ENCODE measurements around the gene OGFOD3.

Gene OGFOD3

DNA sequence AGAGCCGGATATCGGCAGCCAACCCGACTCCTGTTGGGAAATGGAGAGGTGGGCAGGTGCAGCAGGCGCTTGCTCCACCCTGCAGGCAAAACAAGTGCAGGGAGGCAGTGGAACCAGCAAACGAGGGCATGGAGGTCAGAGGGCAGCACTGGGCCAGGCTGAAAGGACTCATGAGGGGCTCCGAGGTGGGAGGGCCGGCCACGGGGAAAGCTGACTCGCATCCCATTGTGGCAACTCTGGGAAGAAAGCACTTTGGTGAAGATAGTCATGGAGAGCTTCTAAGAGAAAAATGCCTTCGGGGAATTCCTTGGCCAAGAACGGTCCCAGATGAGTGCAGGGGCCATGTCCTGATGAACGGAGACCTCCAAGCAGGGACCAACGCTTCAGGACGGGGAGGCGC lies 27.7 kb upstream of the OGFOD3 start:
- DNase-seq, result no peak

DNA sequence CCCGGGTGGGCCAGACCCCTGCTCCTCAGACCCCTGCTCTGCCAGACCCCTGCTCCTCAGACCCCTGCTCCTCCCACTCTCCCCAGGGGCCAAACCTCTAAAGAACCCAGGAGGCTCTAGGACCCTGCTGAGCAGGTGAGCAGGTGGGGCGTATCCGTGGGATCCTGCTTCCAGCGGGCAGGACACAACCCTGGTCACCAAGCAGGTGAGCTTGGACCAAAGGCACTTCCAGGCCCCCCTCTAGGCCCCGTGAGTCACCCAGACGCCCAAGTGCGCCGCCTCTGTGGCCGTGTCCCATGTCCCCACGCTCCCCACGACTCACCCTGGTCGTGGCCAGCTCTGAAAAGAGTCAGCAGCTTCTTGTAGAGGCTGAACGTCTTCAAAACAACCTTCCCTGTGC lies 27.2 kb upstream of the OGFOD3 start:
- DNase-seq, result no peak

DNA sequence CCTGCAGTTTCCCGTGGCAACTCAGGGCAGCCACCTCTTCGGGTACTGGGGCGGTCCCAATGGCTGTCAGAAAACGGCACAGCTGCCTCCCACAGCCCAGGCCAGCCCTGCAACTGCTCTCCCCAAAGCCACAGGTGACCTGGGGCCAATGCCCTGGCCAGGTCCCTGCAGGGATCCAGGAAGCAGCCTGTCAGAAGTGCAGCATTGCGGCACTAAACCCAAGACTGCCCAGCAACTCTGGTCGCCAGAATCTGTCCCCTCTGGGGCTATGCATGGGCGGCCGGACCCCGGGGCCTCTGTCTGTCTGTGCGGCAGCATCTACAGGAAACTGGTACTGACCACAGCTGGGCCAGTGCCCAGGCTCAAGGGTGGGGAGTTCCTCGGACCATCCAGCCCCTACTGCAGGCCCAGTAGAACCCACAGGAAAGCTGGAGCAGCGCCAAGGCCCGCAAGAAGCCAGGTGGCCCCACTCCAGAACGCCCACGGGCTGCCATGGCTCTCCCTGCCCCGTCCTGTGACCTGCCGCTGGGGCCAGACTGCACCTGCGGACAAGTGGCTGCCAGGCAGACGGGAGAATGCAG lies 26.6 kb upstream of the OGFOD3 start:
- no peak for DNase-seq

DNA sequence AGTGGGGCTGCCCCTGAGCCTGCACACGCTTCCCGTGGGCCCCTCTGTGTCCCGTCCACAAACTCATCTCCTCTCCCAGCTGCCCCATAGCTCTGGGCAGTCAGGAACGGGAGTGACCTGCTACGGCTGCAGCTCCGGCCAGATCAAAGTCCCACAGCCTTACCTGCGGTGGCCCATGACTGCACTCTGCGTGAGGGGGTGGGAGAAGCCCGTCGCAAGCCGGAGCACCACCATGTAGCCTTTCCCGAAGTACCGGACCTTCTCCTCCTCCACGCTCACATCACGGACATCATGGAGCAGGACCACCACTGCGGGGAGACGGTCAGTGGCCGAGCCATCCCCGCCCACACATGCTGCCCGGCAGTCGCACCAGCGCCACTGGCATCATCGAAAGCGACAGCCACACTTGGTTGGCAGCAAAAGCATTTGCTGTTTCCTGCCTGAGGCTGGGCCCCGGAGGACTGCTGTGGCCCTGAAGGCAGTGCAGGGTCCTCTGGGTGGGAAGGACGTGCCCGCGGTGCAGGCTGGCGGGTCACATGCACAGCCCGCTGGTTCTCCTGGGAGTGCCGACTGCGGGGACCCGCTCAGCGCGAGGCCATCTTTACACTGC lies 26.0 kb upstream of the OGFOD3 start:
- no peak for DNase-seq

DNA sequence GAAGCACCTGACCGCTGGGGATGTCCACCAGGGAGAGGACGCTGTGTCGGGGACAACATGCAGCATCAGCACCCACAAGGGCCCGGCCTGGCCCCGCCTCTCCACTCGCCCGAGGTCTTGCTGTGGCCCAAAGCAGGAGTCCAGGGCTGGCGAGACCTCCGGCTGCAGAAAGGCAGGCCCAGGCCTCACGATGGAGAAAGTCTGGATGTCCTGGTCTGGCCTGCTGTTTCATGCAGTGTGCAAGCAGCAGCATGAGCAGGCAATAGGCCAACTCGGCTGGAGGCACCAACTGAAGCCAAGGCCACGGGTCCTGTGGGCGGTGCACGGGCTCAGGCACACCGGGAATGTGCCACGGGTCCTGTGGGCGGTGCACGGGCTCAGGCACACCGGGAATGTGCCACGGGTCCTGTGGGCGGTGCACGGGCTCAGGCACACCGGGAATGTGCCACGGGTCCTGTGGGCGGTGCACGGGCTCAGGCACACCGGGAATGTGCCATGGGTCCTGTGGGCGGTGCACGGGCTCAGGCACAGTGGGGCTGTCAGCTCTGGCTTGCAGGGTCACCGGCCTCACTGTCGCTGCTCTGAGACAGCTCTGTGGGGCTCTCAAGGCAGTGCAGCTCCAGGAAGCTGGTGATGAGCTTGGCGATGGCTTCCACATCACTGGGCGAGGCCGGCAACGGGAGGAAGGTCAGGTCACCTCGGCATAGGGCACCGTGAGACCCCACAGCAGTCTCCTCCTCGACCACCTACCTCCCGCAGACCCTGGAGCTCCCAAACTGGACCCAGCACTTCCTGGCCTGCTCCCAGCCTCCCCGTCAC lies 25.3 kb upstream of the OGFOD3 start:
- DNase-seq, result no peak

DNA sequence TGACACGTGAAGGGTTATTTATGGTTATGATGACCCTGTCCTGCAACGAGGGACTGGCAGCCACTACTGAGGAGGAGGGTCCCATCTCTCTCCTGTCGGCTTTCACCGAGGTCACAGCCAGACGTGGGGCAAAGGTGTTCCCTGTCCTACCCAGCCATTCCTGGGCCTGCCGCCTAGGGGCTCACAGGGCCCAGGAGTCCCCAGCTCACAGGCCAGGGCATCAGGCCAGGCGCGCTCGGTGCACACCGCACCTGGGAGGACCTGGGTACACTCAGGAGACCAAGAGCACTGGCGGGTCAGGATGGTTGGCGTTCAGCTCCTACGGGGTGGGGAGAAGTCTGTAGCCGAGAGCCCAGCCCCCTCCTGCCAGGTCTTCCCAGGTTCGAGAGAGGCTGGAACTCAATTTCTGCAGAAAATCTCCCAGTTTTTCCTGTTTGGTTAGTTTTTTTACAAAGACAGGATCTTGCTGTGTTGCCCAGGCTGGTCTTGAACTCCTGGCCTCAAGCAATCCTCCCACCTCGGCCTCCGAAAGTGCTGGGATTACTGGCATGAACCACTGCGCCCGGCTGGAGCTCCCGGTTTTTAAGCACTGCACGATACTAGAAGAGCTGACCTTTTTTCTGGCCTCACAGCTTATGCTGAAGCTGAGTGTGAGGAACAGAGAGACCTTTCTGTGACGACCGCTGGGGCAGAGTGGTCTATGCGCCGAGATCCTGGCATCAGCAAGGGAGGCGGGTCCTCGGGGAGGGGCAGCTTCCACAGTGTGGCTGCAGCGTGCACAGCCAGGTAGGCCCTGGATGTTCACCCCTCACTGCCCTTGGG lies 24.5 kb upstream of the OGFOD3 start:
- no peak for DNase-seq

DNA sequence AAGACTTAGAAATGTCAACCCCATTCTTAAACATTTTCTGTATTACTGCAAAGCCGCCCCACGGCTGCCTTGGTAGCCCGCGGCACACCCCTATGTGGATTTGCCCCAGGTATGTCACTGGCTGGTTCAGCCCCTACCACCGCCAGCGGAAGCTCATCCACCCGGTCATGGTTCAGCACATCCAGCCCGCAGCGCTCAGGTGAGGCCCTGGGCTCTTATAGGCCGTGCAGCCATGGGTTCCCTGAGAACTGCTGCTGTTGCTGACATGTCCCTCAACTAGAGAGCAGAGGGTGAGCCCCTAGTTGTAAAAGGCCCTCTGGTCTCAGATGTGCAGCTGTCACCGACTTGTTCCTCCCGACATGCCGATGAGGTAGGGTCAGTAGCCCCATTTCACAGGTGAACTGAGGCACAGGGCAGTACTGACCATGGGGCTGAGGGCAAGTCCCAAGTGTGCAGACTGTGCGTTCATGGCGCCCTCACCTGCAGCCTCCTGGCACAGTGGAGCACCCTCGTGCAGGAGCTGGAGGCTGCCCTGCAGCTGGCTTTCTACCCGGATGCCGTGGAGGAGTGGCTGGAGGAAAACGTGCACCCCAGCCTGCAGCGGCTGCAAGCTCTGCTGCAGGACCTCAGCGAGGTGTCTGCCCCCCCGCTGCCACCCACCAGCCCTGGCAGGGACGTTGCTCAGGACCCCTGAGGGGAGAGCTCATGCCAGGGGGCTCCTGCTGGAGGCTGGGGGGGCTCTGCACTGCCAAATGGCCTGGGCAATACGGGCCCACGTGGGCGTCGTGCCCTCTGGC lies 23.5 kb upstream of the OGFOD3 start:
- peak; percentile 36 for DNase-seq

DNA sequence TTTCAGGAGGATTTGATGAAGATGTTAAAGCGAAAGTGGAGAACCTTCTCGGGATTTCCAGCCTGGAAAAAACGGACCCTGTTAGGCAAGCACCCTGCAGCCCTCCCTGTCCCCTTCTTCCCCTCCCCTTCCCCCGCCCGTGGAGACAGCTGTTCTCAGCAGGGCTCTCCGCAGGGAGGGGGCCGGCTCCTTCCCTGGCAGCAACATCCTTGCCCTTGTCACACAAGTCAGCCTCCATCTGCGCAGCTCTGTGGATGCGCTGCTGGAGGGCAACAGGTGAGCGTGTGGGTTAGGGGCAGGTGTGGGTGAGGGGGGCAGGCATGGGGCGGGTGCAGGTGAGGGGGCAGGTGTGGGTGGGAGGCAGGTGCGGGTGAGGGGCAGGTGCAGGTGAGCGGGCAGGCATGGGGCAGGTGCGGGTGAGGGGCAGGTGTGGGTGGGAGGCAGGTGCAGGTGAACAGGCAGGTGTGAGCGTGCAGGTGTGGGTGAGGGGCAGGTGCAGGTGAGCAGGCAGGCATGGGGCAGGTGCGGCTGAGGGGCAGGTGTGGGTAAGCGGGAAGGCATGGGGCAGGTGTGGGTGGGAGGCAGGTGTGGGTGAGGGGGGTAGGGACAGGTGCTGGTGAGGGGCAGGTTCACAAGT lies 22.7 kb upstream of the OGFOD3 start:
- peak; percentile 92 for DNase-seq

DNA sequence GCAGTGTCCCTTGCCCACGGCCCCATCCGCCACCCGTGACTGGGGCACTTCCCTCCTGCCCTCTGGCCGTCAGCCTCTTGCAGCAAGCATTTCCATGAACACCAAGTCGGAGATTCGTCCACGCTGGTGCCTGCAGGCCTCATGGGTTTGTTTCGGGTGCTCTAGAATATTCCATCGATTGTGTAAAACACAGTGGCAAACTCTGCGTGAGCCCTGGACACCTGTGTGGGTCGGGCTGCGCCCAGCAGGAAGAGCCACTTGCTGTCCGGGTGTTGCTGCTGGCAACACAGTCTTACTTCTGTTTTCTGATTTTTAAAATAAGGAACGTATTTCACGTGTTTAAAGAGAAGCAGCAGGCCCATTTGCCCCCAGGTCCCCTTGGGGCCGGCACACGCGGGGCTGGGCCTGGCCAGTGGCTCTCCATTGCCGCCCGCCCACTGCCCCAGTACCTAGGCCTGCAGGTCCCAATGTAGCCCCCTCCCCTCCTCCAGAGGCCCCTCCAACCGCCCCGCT lies 22.1 kb upstream of the OGFOD3 start:
- no peak for DNase-seq

DNA sequence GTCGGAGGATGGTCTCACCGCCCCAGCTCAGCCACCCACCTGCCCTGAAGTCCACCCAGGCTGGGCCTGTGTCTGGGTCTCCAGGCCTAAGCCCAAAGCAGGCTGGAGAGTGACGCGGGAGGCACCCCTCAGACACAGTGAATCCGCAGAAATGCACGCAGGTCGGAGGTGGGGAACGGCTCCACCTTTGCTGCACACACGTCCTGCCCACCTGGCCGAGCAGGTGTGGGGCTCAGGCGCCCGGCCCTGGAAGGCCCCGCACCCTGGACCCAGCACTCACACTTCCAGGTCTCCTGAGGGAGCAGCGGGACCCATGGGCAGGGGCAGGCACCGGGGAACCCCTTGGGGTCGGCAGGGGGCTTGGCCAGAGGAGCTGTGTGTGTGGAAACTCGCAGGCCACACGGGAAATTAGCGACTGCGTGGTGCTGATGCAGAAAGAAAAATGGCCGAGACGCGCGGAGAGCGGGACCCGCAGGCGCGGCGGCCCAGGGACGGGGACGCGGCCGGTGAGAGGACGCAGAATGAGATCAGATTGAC lies 21.5 kb upstream of the OGFOD3 start:
- no peak for DNase-seq

DNA sequence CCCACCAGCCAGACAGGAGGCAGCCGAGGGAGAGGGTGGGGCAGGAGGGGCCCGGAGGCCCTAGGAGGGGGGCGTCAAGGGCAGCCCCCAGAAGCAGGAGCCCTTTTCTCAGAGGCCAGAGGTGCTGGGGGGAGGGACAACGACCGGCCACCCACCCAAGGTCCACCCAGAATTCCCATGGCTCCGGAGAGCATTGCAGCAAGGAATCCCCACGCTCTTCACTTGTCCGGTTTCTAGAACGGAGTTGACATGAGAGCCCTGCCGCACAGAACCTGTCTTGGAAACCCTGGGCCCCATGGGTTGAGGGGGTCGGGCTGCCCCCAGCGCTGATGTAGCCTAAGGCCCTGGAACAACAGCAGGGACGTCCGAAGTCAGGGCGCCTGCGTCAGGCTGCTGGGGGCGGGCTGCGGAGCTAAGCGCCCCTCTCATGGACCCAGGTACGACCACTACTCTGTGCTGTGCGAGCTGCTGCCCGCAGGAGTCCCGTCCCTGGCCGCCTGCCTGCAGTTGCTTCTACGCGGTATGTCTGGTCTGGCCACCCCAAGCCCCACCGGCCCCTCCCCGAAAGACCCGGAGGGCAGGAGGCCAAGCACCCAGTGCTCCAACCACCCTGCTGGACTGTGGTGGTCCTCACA lies 20.9 kb upstream of the OGFOD3 start:
- no peak for DNase-seq

DNA sequence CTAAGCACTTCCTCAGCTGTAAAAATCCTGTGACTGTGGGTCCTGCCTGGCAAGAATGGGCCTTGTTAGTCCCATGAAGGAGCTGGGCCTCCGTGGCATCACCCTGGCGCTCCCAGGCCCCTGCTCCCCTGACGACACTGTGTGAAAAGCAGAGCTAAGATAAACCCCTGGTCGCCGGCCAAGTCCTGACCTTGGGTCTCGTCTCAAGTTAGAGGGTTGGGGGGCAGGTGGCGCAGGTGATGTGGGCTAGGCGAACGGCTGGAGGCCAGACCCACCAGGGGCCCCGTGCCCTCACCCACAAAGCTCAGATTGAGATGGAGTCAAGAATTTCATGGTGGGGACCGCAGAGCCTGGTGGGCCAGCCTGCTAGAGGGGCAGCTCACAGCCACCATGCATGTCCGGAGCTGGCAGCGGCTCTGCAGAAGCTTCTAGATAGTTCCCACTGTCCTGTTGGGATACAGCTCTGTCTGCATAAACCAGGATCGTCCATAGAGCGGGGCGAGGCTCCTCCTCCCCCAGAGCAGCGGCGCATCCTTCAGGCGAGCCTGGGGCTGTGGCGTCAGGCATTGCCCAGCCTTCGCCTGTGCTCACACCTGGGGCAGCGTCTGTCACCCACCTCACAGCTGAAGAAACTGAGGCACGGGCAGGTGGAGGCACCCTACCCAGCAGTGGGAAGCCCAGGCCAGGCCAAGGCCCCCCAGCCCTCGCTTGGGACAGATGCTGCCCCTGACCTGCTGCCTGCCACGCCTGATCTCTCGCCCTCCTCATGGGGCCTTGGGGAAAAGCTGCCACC lies 20.2 kb upstream of the OGFOD3 start:
- DNase-seq, result no peak

DNA sequence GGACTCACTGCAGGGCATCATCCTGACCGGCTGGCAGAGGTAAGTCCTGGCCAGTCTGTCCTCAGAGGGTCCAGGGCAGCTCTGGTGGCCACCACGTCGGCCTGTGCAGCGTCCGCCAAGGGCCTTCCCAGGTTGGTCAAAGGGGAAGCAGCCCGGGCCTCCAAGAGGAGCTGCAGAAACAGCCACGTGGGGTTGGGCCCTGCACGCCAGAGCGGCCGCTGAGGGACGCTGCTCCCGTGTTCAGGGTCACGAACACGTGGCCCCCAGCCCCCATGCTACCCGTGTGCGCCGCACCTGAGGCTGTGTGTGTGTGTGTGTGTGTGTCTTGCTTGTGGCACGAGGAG lies 18.9 kb upstream of the OGFOD3 start:
- no peak for DNase-seq

DNA sequence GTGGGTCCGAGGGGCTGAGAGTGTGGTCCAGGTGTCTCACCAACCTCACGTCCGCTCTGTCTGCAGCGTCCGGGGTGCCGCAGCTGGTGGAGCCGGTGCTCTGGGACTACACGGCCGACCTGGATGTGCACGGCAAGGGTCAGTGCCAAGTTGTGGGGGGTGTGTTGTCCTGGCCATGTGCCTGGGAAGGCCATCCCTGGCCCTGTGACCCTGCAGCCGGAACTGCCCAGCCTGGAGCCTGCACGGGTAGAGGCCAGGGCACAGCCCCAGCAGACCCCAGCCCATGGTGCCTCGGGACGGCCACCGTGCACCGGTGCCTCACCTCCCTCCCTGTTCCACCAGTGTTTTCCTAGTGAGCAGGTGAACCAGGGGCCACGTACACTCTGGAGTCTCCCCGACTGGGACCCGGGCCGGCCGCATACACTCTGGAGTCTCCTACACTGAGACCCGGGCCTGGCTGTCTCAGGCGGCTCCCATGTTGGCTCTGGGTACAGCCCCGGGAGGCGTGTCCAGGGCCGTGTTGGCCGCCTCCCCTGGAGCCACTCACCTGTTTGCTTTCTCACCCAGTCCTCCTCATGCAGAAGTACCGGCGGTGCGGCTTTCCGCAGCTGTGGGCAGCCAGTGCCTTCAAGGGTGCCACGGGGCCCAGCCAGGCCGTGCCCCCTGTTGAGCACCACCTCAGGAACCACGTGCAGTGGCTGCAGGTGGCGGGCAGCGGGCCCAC lies 18.4 kb upstream of the OGFOD3 start:
- DNase-seq, result no peak

DNA sequence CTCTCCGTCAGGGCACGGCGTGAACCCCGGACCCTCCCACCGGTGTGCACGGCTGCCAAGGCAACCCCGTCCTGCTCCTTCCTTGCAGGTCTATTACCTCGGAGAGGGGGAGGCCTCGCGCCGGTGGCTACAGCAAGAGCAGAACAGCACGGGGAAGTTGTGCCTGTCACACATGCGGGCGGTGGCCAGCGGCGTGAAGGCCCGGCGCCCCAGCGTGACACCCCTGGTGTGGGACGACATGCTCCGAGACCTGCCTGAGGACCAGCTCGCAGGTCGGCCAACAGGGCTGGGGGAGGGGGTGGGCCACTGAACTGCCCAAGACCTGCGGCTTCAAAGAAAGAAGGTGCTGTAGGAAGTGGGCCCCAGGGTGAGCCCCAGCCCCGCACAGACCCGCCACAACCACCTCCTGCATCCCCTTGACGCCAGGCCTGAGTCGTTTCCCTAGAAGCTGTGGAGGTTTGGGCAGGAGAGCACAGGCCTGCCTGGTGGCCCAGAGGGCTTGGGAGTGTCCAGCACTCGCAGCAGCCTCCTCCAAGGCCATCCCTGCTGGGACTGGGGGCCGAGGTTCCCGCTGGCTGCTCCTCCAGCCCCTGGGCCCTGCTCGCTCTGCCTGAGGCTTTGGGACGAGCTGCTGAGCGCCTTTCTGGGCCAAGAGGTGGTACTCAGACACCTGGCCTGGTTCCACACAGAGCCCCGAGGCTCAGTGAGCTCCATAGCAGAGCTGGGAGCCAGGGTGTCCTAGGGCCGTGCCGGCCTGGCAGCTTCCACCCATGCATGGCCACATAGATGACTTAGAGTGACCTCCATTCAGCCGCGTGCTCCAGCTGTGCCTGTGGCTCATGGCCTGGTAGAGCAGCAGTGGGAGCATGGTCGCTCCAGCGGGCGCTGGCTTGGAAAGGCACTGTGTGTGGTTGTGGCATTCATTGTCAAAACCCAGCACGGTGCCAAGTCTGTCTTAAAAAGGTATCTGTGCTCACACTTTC lies 17.5 kb upstream of the OGFOD3 start:
- no peak for DNase-seq

DNA sequence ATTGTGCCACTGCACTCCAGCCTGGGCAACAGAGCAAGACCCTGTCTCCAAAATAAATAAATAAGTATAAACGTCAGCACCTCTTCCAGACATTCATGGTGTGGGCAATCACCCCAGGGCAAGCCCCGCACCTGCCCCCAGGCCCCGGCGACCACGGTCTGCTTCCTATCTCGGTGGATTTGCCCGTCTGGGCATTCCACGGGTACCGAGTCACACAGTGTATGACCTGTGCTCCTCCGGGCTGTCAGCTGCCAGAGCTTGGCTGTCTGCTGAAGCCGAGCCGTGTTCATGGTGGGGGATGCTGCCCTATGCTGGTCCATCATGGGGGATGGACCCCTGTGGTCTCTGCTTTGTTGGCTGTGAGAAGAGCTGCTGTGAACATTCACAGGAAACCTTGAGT lies 16.7 kb upstream of the OGFOD3 start:
- DNase-seq, result no peak

DNA sequence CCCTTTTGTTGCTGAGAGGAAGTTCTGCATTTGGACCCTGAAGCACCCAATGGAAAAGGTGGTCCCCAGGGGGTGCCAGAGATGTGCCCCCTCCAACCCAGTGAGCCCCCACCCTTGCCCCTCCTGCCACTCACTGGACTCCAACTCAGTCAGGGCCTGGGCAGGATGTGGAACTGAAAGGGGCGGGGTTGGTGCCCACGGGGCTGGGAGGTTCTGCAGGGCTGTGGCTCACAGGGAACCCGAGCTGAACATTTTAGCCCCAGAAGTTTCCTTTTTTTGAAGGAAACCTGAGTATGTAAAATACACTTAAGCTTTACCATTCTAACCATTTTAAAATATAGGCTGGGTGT lies 15.8 kb upstream of the OGFOD3 start:
- no peak for DNase-seq

DNA sequence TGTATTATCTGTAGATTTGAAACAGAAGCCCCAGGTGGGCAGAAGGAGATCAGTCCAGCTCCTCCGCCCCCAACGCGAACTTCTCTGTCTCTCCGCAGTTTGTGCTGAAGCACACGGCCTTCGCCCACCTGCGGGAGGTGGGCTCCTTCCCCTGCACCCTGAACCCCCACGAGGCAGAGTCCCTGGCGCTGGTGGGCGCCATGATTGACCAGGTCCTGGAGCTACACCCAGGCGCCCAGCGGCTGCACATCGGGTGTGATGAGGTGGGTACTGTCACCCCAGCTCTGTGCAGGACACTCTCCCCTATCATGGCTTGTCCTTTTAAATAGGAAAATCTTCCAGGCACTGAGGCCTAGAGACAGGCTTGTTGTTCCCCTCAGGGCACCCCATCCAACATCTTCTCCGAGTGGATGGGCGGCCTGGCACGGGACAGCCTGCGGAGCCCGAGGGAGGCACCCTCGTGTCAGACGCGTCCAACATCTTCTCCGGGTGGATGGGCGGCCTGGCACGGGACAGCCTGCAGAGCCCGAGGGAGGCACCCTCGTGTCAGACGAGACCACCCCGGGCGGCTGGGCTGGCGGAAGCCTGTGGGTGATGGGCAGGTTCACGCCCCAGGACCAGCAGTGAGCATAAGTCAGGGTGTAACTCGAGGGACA lies 15.3 kb upstream of the OGFOD3 start:
- no peak for DNase-seq

Data from NCI-H2171 (cell line).